GM12872 (cell line): ENCODE data around the gene GPR35.

Experiments used
- TF ChIP-seq, protein P1 (sequence below): IDR thresholded peaks from 3 replicates; pipeline ENCODE4 v1.5.1; 2011; ENCODE audit warnings: low read depth, mild to moderate bottlenecking, low read length, moderate library complexity; ENCODE audit not compliant: insufficient read depth

Gene GPR35

DNA sequence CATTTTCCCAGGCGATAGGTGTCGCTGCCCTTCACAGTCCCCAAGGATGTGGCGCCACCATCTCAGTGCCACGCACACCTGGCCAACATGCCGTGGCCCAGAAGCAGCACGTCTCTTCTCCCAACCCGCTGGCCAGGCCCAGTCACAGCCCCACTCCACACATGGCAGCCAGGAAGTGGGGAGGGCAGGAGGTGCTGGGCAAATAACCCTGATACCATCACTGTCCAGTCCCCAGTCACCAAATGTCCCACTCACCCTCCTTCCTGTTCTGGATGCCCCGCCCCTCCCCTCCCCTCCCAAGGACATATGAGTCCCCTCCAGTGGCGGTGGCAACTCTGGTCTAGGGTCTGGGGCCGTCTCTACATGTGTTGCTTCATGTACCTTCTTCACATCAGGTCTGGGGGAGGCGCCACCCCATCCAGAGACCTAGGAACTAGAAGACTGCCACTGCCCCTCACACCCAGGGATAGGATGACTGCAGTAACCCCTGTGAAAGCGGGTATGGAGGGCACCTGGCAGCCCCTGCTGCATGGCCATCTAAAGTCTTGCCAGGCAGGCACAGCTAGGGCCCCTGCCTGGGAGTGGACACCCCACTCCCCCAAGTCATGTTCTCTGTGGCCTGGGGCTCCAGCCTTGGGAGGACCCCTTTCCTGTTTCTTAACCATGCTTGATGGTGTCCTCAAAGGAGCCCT lies 46.1 kb upstream of the GPR35 start:
- TF ChIP-seq, protein P1, sequence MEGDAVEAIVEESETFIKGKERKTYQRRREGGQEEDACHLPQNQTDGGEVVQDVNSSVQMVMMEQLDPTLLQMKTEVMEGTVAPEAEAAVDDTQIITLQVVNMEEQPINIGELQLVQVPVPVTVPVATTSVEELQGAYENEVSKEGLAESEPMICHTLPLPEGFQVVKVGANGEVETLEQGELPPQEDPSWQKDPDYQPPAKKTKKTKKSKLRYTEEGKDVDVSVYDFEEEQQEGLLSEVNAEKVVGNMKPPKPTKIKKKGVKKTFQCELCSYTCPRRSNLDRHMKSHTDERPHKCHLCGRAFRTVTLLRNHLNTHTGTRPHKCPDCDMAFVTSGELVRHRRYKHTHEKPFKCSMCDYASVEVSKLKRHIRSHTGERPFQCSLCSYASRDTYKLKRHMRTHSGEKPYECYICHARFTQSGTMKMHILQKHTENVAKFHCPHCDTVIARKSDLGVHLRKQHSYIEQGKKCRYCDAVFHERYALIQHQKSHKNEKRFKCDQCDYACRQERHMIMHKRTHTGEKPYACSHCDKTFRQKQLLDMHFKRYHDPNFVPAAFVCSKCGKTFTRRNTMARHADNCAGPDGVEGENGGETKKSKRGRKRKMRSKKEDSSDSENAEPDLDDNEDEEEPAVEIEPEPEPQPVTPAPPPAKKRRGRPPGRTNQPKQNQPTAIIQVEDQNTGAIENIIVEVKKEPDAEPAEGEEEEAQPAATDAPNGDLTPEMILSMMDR, result no peak

DNA sequence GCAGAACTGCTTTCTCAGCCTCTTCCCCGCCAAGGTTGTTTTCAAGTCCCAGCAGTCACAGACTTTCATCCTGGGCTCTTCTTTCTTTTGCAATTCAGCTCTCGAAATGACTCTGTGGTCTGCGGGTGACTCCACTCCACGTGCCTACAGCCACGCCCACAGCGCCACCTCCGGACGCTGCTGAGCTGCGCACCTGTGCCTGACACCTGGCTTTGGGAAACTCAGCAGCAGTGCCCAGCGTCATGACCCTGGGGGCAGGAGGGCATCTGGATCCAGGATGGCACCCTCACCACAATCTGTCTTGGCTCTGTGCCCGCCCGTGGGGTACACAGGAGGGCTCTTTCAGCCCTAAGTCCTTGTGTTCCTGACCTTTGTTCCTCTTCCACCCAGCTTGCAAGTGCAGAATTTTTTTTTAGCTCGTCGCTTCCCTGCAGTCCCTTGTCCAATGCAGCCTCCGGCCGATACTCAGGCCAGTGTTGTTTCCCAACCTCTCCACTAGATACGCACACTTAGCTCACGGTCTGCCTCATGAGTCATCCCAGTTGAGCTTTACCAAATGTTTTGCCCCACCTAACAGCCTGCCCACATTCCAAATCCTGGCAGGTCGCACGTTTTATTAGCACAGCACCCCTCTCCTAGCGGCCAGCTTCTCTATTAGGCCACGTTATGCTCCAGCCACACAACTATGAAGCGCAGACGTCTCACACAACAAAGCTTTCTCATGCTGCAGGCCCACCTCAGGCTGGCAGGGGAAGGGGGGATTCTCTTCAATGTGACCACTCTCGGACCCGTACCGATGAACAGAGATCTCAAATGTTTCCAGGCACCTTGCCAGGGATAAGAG lies 45.3 kb upstream of the GPR35 start:
- TF ChIP-seq, protein P1, result peak; percentile 80

DNA sequence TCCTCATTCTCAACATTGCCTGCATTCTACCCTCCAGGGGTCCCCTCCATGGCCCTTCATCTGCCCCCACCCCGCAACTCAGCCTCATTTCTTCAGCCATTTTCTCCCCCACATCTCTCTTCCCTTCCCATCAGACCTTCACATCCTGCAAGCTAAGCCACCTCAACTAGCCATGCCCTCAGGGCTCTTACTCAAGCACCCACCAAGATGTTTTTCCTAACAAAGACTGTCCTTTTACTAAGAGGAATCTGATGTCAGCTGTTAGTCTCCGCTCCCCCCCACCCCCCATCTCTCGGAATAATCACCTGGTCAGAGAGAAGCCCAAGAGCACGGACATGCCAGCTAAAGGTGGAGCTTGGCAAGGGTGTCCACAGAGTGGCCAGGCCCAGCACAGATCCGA lies 43.5 kb upstream of the GPR35 start:
- TF ChIP-seq, protein P1, result no peak

- TF ChIP-seq, protein P1, result no peak
These were observed 42.5 kb upstream of the GPR35 start for GRCh38 chr2:240582781-240583180.

DNA sequence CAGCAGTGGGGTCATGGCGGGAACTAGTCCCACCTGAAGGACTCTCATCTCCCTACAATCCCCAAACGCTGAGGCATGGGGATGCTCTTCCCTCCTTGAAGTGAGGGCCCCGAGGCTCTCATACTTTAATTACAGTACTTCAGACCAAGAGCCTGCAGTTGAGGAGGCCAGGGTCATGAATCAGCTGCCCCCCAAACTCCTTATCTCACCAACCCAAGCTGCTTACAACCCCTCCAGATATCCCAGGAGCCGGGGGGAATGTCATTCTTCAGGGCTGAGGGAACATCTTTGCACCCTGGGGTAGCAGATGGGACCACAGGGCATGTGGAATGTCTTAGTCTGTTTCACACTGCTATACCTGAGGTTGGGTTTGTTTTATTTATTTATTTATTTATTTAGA lies 41.5 kb upstream of the GPR35 start:
- TF ChIP-seq, protein P1, result no peak

DNA sequence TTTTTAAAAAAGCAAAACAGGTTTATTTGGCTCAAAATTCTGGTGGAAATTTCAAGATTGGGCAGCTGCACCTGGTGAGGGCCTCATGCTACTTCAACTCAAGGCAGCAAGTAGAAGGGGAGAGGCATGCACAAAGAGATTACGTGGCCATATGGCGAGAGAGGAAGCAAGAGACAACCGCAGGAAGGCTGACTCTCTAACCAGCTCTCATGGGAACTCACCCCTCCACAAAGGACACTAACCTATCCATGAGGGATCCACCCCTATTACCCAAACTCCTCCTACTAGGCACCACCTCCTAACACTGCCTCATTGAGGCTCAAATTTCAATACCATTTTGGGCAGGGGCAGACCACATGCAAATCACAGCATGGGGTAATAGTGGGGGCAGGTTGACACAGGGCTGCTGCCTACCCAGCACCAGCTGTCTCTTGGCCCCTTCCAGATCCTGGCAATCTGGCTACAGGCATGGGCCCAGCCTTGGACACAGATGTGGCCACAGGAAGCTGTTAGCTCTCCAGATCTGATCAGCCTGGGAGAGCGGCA lies 40.7 kb upstream of the GPR35 start:
- TF ChIP-seq, protein P1, result no peak

- TF ChIP-seq, protein P1, result no peak
These were observed 40.2 kb upstream of the GPR35 start for GRCh38 chr2:240585101-240585500.
